ENCODE results near the gene SUSD3.

The SUSD3 gene

DNA sequence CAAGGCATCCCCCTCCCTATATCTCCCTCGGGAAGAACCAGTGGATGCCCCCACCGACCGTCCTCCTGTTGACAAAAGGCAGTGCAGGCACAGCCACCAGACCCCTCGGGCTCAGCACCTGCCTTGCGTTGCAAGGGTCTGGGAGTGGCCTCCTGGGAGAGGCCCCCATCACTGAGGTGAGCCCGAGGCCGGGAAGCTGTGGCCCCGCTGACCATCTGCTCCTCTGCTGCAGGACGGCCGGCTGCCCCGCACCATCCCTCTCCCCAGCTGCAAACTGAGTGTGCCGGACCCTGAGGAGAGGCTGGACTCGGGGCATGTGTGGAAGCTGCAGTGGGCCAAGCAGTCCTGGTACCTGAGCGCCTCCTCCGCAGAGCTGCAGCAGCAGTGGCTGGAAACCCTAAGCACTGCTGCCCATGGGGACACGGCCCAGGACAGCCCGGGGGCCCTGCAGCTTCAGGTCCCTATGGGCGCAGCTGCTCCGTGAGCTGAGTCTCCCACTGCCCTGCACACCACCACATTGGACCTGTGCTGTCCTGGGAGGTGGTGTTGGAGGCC lies 23.3 kb upstream of the SUSD3 start:
- CTCF ChIA-PET = no interaction called here
- POLR2A ChIA-PET (ENCODE audit: low non-redundant PET) = no interaction called here
- no peak for TF ChIP-seq CTCF (conservative IDR thresholded peaks at IDR 0.05; ENCODE audit: low read depth)
- no peak for DNase-seq (ENCODE audit: low spot score)
- no peak overlapping the region for H3K27ac ChIP-seq

DNA sequence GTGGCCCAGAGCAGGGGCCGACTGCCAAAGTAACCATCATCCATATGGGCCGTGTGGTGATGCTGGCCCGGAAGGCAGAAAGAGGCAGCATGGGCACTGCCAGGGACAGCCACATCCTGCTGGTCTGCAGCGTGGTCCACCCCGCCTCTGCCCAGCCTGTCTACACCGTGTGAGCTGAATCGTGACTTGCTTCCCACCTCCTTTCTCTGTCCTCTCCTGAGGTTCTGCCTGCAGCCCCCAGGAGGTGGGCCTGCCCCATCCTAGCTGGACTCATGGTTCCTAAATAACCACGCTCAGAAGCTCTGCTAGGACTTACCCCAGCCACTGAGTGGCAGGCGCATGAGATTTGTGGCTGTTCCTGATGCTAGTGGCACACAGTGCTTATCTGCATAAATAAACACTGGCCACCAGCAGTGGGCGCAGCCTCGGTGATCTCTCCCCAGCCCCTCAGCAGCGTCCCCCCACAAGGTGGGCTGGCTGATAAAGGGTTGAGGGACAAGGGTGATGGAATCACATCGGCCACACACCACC lies 22.6 kb upstream of the SUSD3 start:
- no peak overlapping the region for H3K27ac ChIP-seq
- TF ChIP-seq CTCF (conservative IDR thresholded peaks at IDR 0.05; ENCODE audit: low read depth) = no peak; the same call in 1 of the 2 replicates
- DNase-seq (ENCODE audit: low spot score) = no peak
- ChIA-PET CTCF (interaction anchor here (0.5 kb wide), 1 partner anchor 88 kb away, joined by 3 read pairs; no protein-coding TSS in a partner anchor), POLR2A (ENCODE audit: low non-redundant PET) (no interaction called here)

- POLR2A ChIA-PET (ENCODE audit: low non-redundant PET) = no interaction called here
Observed at GRCh38 chr9:93036887-93037475, 21.5 kb upstream of the SUSD3 start.

DNA sequence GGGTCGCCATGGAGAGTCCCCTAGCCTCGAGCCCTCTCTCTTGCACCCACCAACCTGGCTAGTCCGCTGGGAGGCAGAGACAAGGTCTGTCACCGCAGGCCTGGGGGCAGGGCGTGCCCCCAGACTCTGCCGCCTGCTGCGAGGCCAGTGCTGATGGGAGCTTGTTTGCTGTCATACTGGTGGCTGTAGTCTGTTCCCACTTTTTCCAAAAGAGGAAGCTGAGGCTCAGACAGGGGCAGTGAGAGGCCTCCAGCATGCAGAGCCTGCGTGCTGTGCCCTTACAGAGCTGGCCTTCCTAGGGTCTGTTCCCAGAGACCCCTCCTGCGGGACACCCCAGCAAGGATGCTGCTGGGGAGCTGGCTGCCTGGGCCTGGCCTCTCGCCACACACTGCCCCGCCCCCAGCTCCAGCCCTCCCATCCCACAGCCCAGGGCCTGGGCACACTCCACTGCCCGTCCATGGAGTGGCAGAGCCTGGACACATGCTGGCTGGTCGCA lies 21.0 kb upstream of the SUSD3 start:
- CTCF ChIA-PET = no interaction called here

More at GRCh38 chr9:93036887-93037475, 21.5 kb upstream of the SUSD3 start:
- no peak overlapping the region for H3K27ac ChIP-seq
- no peak for DNase-seq (ENCODE audit: low spot score)
- CTCF ChIA-PET = interaction anchor here (0.6 to 0.7 kb wide), 2 partner anchors 13 to 104 kb away, joined by 3 to 4 read pairs; no protein-coding TSS in a partner anchor
- no peak for TF ChIP-seq CTCF (conservative IDR thresholded peaks at IDR 0.05; ENCODE audit: low read depth)

DNA sequence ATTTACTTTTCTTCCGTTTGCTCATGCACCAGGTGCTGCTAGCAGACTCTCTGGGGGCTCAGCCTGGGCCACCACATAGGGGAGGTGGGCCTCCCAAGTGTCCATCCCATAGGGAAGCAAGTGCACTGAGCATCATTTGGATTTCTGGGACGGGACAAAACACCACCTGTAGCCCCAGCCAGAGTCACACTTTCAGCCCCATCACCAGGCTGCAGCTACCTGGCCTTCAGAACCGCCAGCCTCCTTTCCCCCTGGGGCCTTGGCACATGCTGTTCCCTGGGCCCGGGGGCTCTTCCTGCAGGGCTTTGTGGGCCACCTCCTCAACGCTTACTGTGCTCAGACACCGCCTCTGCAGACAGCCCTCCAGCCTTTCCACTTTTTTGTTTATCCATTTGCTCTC lies 19.6 kb upstream of the SUSD3 start:
- TF ChIP-seq CTCF (conservative IDR thresholded peaks at IDR 0.05; ENCODE audit: low read depth) = no peak
- POLR2A ChIA-PET (ENCODE audit: low non-redundant PET) = no interaction called here
- no peak overlapping the region for H3K27ac ChIP-seq
- CTCF ChIA-PET = interaction anchor here (0.5 kb wide), 1 partner anchor 700 kb away, joined by 3 read pairs; no protein-coding TSS in a partner anchor
- DNase-seq (ENCODE audit: low spot score) = no peak

More for the DNA sequence above, 21.0 kb upstream of the SUSD3 start:
- POLR2A ChIA-PET (ENCODE audit: low non-redundant PET) = no interaction called here
- DNase-seq (ENCODE audit: low spot score) = no peak
- TF ChIP-seq CTCF (conservative IDR thresholded peaks at IDR 0.05; ENCODE audit: low read depth) = no peak
- H3K27ac ChIP-seq = no peak overlapping the region

- POLR2A ChIA-PET (ENCODE audit: low non-redundant PET) = no interaction called here
- no peak for TF ChIP-seq CTCF (conservative IDR thresholded peaks at IDR 0.05; ENCODE audit: low read depth)
- CTCF ChIA-PET = no interaction called here
- DNase-seq (ENCODE audit: low spot score) = no peak
- no peak overlapping the region for H3K27ac ChIP-seq
Observed at GRCh38 chr9:93039456-93039855, 19.0 kb upstream of the SUSD3 start.
